ENCODE results near the gene PHF23.
"Not testable (repeated sequence)": the region's sequence is repeated elsewhere in the genome, so short reads cannot be mapped to it uniquely, and the experiment has no call there.

PHF23 gene

DNA sequence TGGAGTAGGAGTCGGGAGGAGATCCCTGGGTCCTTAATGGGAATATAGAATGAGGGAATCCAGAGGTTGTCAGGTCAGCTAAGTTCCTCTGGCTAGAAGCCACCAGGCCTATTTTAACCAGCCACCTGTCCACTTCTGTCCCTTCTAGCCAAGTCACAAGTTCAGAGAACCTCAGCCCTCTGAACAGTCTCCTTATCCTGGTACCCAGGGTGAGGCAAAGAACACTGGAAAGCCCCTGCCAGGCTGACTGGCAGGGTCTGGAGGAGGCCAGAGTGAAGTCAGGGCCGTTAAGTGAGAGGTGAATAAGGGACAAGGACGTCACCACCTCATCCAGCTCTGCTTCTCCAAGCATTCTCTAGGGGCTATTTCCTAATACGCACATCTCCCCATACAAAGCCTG is 9.5 kb upstream of the PHF23 start:
- TF ChIP-seq MYC (IDR thresholded peaks at IDR 0.05; ENCODE audit: low read depth, low read length) (no peak), POLR2A (IDR thresholded peaks at IDR 0.05; ENCODE audit: extremely low read depth, insufficient read length) (no peak)
- TF ChIP-seq, protein P1, sequence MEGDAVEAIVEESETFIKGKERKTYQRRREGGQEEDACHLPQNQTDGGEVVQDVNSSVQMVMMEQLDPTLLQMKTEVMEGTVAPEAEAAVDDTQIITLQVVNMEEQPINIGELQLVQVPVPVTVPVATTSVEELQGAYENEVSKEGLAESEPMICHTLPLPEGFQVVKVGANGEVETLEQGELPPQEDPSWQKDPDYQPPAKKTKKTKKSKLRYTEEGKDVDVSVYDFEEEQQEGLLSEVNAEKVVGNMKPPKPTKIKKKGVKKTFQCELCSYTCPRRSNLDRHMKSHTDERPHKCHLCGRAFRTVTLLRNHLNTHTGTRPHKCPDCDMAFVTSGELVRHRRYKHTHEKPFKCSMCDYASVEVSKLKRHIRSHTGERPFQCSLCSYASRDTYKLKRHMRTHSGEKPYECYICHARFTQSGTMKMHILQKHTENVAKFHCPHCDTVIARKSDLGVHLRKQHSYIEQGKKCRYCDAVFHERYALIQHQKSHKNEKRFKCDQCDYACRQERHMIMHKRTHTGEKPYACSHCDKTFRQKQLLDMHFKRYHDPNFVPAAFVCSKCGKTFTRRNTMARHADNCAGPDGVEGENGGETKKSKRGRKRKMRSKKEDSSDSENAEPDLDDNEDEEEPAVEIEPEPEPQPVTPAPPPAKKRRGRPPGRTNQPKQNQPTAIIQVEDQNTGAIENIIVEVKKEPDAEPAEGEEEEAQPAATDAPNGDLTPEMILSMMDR (IDR thresholded peaks at IDR 0.05; ENCODE audit: low read depth, low read length): no peak
- TF ChIP-seq, protein P2, sequence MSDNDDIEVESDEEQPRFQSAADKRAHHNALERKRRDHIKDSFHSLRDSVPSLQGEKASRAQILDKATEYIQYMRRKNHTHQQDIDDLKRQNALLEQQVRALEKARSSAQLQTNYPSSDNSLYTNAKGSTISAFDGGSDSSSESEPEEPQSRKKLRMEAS (IDR thresholded peaks at IDR 0.05; ENCODE audit: low read depth, low read length): no peak
- peak overlapping the region; percentile 87 for H3K4me3 ChIP-seq (ENCODE audit: low read depth, low read length)
- no peak for DNase-seq (ENCODE audit: low read depth)

DNA sequence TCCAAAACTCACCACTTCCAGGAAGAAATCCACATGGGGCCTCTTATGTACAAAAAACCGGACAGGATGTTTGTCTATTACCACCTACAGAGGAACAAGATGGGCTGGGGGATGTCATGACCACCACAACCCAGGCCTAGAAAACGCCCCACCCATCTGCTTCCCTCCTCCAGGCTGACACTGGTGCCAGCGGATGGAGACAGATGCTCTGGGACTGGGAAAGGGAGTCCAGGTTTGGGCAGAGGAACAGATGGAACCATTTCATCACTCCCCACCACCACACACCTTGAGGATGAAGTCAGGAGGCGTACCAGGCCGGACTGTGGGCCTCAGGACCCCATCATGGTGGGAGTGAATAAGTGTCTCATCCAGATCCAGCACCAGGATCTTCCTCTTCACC is 7.5 kb upstream of the PHF23 start:
- H3K4me3 ChIP-seq (ENCODE audit: low read depth, low read length): no peak overlapping the region
- no peak for DNase-seq (ENCODE audit: low read depth)
- TF ChIP-seq, protein P1 (IDR thresholded peaks at IDR 0.05; ENCODE audit: low read depth, low read length): no peak
- TF ChIP-seq, protein P2 (IDR thresholded peaks at IDR 0.05; ENCODE audit: low read depth, low read length): no peak
- TF ChIP-seq POLR2A (IDR thresholded peaks at IDR 0.05; ENCODE audit: extremely low read depth, insufficient read length) (no peak), MYC (IDR thresholded peaks at IDR 0.05; ENCODE audit: low read depth, low read length) (no peak)

DNA sequence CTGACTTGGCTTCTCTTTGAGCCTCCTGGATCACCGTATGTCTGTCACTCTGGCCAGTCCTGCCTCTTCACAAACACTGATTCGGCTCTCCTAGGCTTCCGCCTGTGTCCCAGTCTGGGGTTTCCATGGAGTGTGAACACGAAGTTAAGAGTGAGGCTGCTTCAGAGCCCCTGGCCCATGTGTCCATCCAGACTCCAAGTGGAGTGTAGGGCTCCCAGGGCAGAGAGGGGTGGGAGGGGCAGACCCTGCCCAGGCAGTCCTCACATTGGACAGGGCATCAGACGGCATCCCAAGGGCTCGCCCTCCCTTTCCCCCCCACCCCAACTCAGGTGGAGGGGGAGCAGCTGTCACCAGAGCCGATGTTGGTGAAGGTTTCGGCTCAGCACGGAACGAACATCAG is 4.6 kb upstream of the PHF23 start:
- DNase-seq (ENCODE audit: low read depth); H3K4me3 ChIP-seq (ENCODE audit: low read depth, low read length): not testable (repeated sequence)

DNA sequence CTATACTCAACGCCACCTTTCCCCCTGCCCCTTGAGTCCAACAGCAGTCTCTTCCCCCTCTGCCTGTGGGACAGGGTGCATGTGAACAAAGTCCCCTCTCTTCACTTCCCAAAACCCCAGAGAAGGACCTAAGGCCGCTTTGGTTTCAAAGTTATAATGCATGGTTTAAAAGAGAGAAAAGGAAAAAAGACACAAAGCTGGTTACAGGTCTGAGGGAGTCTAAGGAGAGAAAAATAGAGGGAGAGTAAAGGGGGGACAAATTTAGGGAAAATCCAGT is 4.1 kb upstream of the PHF23 start:
- no peak overlapping the region for H3K4me3 ChIP-seq (ENCODE audit: low read depth, low read length)
- TF ChIP-seq, protein P1 (IDR thresholded peaks at IDR 0.05; ENCODE audit: low read depth, low read length): no peak
- TF ChIP-seq MYC (IDR thresholded peaks at IDR 0.05; ENCODE audit: low read depth, low read length) (no peak), POLR2A (IDR thresholded peaks at IDR 0.05; ENCODE audit: extremely low read depth, insufficient read length) (no peak)
- TF ChIP-seq, protein P2 (IDR thresholded peaks at IDR 0.05; ENCODE audit: low read depth, low read length): no peak
- no peak for DNase-seq (ENCODE audit: low read depth)

DNA sequence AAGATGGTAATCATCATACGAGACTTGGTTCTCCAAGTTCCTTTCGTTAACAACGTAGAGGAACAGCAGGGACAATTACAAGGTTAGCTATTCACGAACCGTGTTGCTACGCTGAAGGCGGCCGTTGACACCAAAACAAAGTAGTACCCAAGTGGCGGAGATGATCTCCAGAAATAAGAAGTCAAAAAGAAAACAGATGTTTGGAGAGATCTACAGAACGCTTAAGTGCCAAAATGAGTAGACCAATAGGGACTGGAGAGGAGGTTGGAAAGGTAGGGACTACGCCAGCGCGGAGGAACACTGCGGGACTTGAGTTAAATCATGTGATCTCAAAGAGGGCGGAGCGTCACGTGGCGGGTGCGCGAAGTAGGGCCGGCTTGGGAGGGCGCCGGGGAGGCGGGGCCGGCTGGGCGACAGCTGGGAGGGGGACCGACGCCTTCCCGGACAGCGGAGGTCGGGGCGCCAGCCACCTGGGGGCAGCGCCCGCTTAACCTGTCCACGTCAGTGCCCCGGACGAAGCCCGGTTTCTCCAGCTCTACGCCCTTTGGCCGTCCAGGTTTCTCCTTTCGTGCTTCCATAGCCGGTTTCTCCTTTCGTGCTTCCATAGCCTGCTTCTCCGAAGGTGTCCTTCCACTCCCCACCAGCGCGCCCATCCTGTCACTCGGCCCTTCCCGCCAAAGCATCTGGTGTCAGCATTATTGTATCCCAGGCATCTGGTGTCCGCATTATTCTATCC is 3.6 kb upstream of the PHF23 start:
- DNase-seq (ENCODE audit: low read depth): peak; percentile 90
- TF ChIP-seq MYC (IDR thresholded peaks at IDR 0.05; ENCODE audit: low read depth, low read length) (peak; percentile 86), POLR2A (IDR thresholded peaks at IDR 0.05; ENCODE audit: extremely low read depth, insufficient read length) (no peak)
- TF ChIP-seq, protein P1 (IDR thresholded peaks at IDR 0.05; ENCODE audit: low read depth, low read length): no peak
- TF ChIP-seq, protein P2 (IDR thresholded peaks at IDR 0.05; ENCODE audit: low read depth, low read length): peak; percentile 91
- H3K4me3 ChIP-seq (ENCODE audit: low read depth, low read length): peak overlapping the region; percentile 74

DNA sequence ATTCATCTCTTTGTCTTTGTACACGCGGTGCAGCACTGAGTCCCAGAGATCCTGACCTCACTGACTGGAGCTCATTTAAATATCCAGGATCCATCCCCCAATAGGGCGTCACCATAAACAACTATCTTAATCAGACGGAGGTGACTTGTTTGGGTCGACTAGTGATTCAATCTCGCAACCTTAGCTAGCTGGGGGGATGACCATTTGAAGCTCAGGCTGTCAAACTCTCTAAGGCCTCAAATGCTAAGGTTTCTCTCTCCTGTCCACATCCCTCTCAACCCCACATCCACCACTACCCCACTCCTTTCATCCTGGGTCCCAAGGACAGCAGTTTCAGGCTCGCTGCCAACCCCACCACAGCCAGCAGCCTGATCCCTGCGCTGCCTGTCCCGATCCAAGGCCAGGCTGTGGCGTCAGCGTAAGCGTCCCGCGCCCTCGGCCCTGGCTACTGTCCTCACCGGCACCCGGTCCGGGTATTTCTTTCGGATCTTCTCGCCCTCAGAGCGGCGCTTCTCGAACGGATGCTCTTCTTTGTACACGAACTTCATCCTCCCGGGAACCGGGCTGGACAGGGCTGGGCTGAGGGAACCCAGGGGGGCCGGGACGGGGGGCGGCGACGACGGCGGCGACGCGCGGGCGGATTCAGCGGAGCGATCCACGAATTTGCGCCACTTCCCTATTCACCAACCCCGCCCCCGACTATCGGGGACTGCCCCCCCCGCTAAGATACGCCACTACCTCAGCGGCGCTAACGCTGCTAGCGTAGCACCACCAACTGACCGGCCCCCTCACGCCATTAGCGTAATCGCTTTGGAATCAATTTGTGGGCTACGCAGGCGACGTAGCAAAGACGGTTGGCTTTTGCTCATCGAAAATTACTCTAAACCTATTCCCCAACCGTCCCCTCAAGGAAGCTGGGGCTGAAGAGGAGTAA is 2.8 kb upstream of the PHF23 start, which contains the start of gene GABARAP:
Gene GABARAP (minus strand): TSS at position 667 of the 934 bp plus-strand sequence. CDS start 119 bp downstream, at position 548.
- H3K4me3 ChIP-seq (ENCODE audit: low read depth, low read length): peak within 1 kb of the TSS; percentile 84
- DNase-seq (ENCODE audit: low read depth): peak; percentile 84

More for the DNA sequence above, 2.8 kb upstream of the PHF23 start, which contains the start of gene GABARAP:
- TF ChIP-seq, protein P1 (IDR thresholded peaks at IDR 0.05; ENCODE audit: low read depth, low read length): no peak
- TF ChIP-seq, protein P2 (IDR thresholded peaks at IDR 0.05; ENCODE audit: low read depth, low read length): 0 out of 2 replicates have a peak, but pooled peaks have one; percentile 16
- TF ChIP-seq MYC (IDR thresholded peaks at IDR 0.05; ENCODE audit: low read depth, low read length) (no peak), POLR2A (IDR thresholded peaks at IDR 0.05; ENCODE audit: extremely low read depth, insufficient read length) (no peak)

All from NB4 (cell line).